Liver (tissue), 9 donors: ENCODE data around the gene ATP6V1F. TPM values are rescaled to one million over a fixed set of nuclear protein-coding genes. Genes with fewer than 3 reads are reported as not detected.

ENCODE experiments used
- DNase-seq: peaks from one replicate; pipeline ENCODE4 v3.0.0-alpha.2; 2017; ENCODE audit warnings: low spot score
- H3K27ac ChIP-seq, 2 donors: one replicate each; pipeline ENCODE4 v1.7.0; 2013; ENCODE audit warnings: inconsistent platforms in 2 of 2, low read length in 2 of 2, control low read depth in 1 of 2, low read depth in 1 of 2, mild to moderate bottlenecking in 1 of 2
- H3K27me3 ChIP-seq, 4 donors: one replicate each; pipeline versions ENCODE4 v1.6.1 to v1.7.0; 2013; ENCODE audit warnings: low read length in 3 of 4, inconsistent platforms in 1 of 4, mild to moderate bottlenecking in 1 of 4, moderate library complexity in 1 of 4; ENCODE audit not compliant: control insufficient read depth in 4 of 4, insufficient read depth in 4 of 4
- H3K36me3 ChIP-seq, 4 donors: one replicate each; pipeline versions ENCODE4 v1.6.1 to v1.7.0; 2013; ENCODE audit warnings: low read length in 3 of 4, mild to moderate bottlenecking in 3 of 4, low read depth in 1 of 4, moderate library complexity in 1 of 4; ENCODE audit not compliant: control insufficient read depth in 4 of 4, insufficient read depth in 3 of 4
- H3K4me1 ChIP-seq, 4 donors: one replicate each; pipeline versions ENCODE4 v1.6.1 to v1.7.0; 2013; ENCODE audit warnings: low read length in 3 of 4, mild to moderate bottlenecking in 3 of 4, moderate library complexity in 1 of 4; ENCODE audit not compliant: control insufficient read depth in 4 of 4, insufficient read depth in 4 of 4
- H3K4me3 ChIP-seq, 3 donors: one replicate each; pipeline versions ENCODE4 v1.6.1 to v1.7.0; 2013; ENCODE audit warnings: low read length in 3 of 3, control low read depth in 1 of 3, low read depth in 1 of 3, mild to moderate bottlenecking in 1 of 3
- H3K9ac ChIP-seq, 2 donors: one replicate each; pipeline ENCODE4 v1.7.0; 2013; ENCODE audit warnings: low read length in 2 of 2, mild to moderate bottlenecking in 2 of 2, moderate library complexity in 2 of 2, control low read depth in 1 of 2, low read depth in 1 of 2
- H3K9me3 ChIP-seq, 4 donors: one replicate each; pipeline versions ENCODE4 v1.6.1 to v1.7.0; 2013; ENCODE audit warnings: low read length in 3 of 4; ENCODE audit not compliant: control insufficient read depth in 4 of 4
- ATF3 ChIP-seq: IDR thresholded peaks from 2 replicates; pipeline ENCODE4 v1.6.1; 2016; ENCODE audit warnings: antibody characterized with exemption
- CTCF ChIP-seq: fragments of 150-350 bp; IDR thresholded peaks from 2 replicates; pipeline ENCODE4 v1.5.1; 2017; ENCODE audit warnings: improper control_type of control experiment, low read depth, low read length; ENCODE audit not compliant: missing input control
- EGR1 ChIP-seq, 2 donors: IDR thresholded peaks; 2 replicates each; pipeline ENCODE4 v1.6.1; 2016 to 2018; ENCODE audit warnings: antibody characterized with exemption in 2 of 2, low read depth in 2 of 2
- FOXA1 ChIP-seq: IDR thresholded peaks from 2 replicates; pipeline ENCODE4 v1.6.1; 2016; ENCODE audit warnings: antibody characterized with exemption
- FOXA2 ChIP-seq: IDR thresholded peaks from 2 replicates; pipeline ENCODE4 v1.6.1; 2016; ENCODE audit warnings: antibody characterized with exemption
- HNF4A ChIP-seq, 2 donors: conservative IDR thresholded peaks; 2 replicates each; pipeline ENCODE4 v1.6.1; 2016; ENCODE audit warnings: antibody characterized with exemption in 2 of 2, mild to moderate bottlenecking in 2 of 2
- HNF4G ChIP-seq: IDR thresholded peaks from 2 replicates; pipeline ENCODE4 v1.6.1; 2016; ENCODE audit warnings: antibody characterized with exemption
- JUND ChIP-seq, 2 donors: IDR thresholded peaks; 2 replicates each; pipeline ENCODE4 v1.6.1; 2016; ENCODE audit warnings: antibody characterized with exemption in 2 of 2
- MAX ChIP-seq: IDR thresholded peaks from 2 replicates; pipeline ENCODE4 v1.6.1; 2016; ENCODE audit warnings: antibody characterized with exemption
- NR2F2 ChIP-seq: IDR thresholded peaks from 2 replicates; pipeline ENCODE4 v1.6.1; 2016; ENCODE audit warnings: antibody characterized with exemption
- REST ChIP-seq: IDR thresholded peaks from 2 replicates; pipeline ENCODE4 v1.6.1; 2016; ENCODE audit warnings: antibody characterized with exemption, mild to moderate bottlenecking
- RXRA ChIP-seq, 2 donors: IDR thresholded peaks; 2 replicates each; pipeline ENCODE4 v1.6.1; 2017 to 2018; ENCODE audit warnings: antibody characterized with exemption in 2 of 2, mild to moderate bottlenecking in 1 of 2
- SP1 ChIP-seq: IDR thresholded peaks from 2 replicates; pipeline ENCODE4 v1.6.1; 2018; ENCODE audit warnings: antibody characterized with exemption, mild to moderate bottlenecking
- TAF1 ChIP-seq: conservative IDR thresholded peaks from 2 replicates; pipeline ENCODE4 v1.6.1; 2016; ENCODE audit warnings: antibody characterized with exemption, mild to moderate bottlenecking
- YY1 ChIP-seq: IDR thresholded peaks from 2 replicates; pipeline ENCODE4 v1.6.1; 2016; ENCODE audit warnings: antibody characterized with exemption, mild to moderate bottlenecking
- ZBTB33 ChIP-seq: IDR thresholded peaks from 2 replicates; pipeline ENCODE4 v1.6.1; 2016; ENCODE audit warnings: antibody characterized with exemption
- WGBS: extraction: QIAGEN DNeasy Blood & Tissue Kit; methylation state at CpG from one replicate; pipeline ENCODE4 v1.1.7; 2013; 5-methylcytosine and 5-hydroxymethylcytosine counted together
- polyA plus RNA-seq, 2 donors: library from polyadenylated mRNA; stranded (reverse) in 1 of 2; unstranded in 1 of 2; fragments of 200-250 nt in 1 of 2; fragments of >200 nt in 1 of 2; fragmentation: Nextera tagmentation in 1 of 2; extraction: Ambion mirVana in 1 of 2; gene quantifications; one replicate each; pipeline versions ENCODE4 v1.2.1 to v1.2.3, GENCODE V29; 2013 to 2015
- total RNA-seq, 2 donors: library from RNA; depleted of rRNA; stranded (reverse); fragments of >200 nt; gene quantifications; one replicate each; pipeline ENCODE4 v1.2.3, GENCODE V29; 2014
- donor health status: healthy.
- donor health status: healthy.
- donor health status: healthy.
- donor health status: healthy.
- donor health status: healthy.

ATP6V1F gene
- total and polyA plus RNA-seq, 4 donors, result 23.1 to 111 (median 47.1) TPM

GRCh38 chr7:128900237-128900636 lies 37.6 kb downstream of the ATP6V1F start:
- DNase-seq, result no peak
- H3K27me3 ChIP-seq, result no peaks in the 10 kb centered on the region
- no peaks in the 10 kb centered on the region for H3K36me3 ChIP-seq
- H3K4me3 ChIP-seq, result no peak overlapping the region
- H3K4me1 ChIP-seq, result peaks cover 0 to 17% (median 13%) of the 10 kb centered on the region in 4 donors
- 51% methylated on average over 1 of the region's 1 CpG for WGBS
- no peaks in the 10 kb centered on the region for H3K9me3 ChIP-seq
- H3K27ac ChIP-seq, result peak overlapping the region; percentile 73 to 84
- TF ChIP-seq SP1 (peak; percentile 19), REST (peak; percentile 32), CTCF (no peak), JUND (IDR thresholded peaks at IDR 0.05) (peak in 1 of 2 donors; percentile 11), HNF4A (conservative IDR thresholded peaks at IDR 0.05) (peak; percentile 46 to 55), YY1 (peak; percentile 78), HNF4G (no peak), RXRA (IDR thresholded peaks at IDR 0.05) (peak; percentile 6 to 20)
- H3K9ac ChIP-seq, result no peak overlapping the region

GRCh38 chr7:128902761-128903585 lies 40.3 kb downstream of the ATP6V1F start:
- H3K27ac ChIP-seq, result no peak overlapping the region
- peaks cover 0 to 17% (median 13%) of the 10 kb centered on the region in 4 donors for H3K4me1 ChIP-seq
- H3K36me3 ChIP-seq, result no peaks in the 10 kb centered on the region
- no peaks in the 10 kb centered on the region for H3K9me3 ChIP-seq
- H3K4me3 ChIP-seq, result no peak overlapping the region
- no peak overlapping the region for H3K9ac ChIP-seq
- no peaks in the 10 kb centered on the region for H3K27me3 ChIP-seq
- WGBS, result 87% methylated on average over 12 of the region's 12 CpGs
- no peak for DNase-seq
- TF ChIP-seq HNF4G (no peak), HNF4A (conservative IDR thresholded peaks at IDR 0.05) (no peak), EGR1 (IDR thresholded peaks at IDR 0.05; ENCODE audit: low read depth in 2 of 2) (no peak), JUND (IDR thresholded peaks at IDR 0.05) (no peak), FOXA1 (no peak), CTCF (no peak), RXRA (IDR thresholded peaks at IDR 0.05) (no peak), YY1 (no peak), ZBTB33 (no peak), ATF3 (no peak), FOXA2 (no peak), MAX (no peak), NR2F2 (no peak), TAF1 (no peak), REST (no peak)
